GM04503 (cell line): Measurements from ENCODE around the gene RAB3GAP1.
A peak's percentile ranks its signal among the peaks of the same experiment; 100 is the strongest.
"Not testable (repeated sequence)": the region's sequence is repeated elsewhere in the genome, so short reads cannot be mapped to it uniquely, and the experiment has no call there.

Experiments used
- DNase-seq: peaks from one replicate; pipeline ENCODE4 v3.0.0-alpha.2; 2012; ENCODE audit warnings: low read depth

Gene RAB3GAP1

DNA sequence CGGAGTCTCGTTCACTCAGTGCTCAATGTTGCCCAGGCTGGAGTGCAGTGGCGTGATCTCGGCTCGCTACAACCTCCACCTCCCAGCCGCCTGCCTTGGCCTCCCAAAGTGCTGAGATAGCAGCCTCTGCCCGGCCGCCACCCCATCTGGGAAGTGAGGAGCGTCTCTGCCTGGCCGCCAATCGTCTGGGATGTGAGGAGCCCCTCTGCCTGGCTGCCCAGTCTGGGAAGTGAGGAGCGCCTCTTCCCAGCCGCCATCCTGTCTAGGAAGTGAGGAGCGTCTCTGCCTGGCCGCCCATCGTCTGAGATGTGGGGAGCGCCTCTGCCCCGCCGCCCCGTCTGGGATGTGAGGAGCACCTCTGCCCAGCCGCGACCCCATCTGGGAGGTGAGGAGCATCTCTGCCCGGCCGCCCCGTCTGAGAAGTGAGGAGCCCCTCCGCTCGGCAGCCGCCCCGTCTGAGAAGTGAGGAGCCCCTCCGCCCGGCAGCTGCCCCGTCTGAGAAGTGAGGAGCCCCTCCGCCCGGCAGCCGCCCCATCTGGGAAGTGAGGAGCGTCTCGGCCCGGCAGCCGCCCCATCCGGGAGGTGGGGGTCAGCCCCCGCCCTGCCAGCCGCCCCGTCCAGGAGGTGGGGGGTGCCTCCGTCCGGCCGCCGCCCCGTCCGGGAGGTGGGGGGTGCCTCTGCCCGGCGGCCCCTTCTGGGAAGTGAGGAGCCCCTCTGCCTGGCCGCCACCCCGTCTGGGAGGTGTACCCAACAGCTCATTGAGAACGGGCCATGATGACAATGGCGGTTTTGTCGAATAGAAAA lies 53.6 kb downstream of the RAB3GAP1 start:
- not testable (repeated sequence) for DNase-seq

- DNase-seq: no peak
Measured at GRCh38 chr2:135113322-135113721, 61.2 kb downstream of the RAB3GAP1 start.

- no peak for DNase-seq
Measured at GRCh38 chr2:135119582-135119981, 67.5 kb downstream of the RAB3GAP1 start.

- DNase-seq: no peak
Measured at GRCh38 chr2:135121016-135121657, 69.0 kb downstream of the RAB3GAP1 start.

- not testable (repeated sequence) for DNase-seq
Measured at GRCh38 chr2:135121658-135122039, 69.6 kb downstream of the RAB3GAP1 start.

DNA sequence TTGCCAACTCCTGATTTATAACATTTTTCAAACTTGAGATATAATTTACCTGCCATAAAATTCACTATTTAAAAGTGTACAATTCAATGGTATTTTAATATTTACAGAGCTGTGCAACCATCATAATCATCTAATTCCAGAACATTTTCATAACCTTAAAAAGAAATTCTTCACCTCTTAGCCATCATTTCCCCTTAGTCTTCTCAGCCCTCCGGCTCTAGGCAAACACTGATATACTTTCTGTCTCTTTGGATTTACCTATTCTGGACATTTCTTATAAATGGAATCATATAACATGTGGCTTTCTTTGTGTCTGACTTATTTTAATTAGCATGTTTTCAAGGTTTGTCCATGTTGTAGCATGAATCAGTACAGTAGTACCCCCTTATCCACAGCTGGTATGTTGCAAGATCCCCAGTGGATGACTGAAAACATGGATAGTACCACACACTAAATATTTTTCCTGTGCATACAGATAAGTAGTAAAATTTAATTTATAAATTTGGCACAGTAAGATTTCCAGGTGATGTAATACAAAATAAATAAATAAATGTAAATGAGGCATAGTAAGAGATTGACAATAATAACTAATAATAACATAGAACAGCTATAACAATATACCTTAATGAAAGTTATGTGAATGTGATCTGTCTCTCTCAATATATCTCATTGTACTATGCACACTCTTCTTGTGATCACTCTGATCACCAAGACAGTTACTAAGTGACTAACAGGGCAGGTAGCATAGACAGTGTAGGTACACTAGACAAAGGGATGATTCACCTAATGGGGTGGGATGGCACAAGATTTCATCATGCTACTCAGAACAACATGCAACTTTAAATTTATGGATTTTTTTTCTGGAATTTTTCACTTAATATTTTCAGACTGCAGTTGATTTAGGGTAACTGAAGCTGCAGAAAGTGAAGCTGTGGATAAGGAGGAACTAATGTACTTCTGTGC lies 73.1 kb downstream of the RAB3GAP1 start:
- DNase-seq: no peak

GRCh38 chr2:135125940-135126339 lies 73.8 kb downstream of the RAB3GAP1 start:
- DNase-seq: no peak

GRCh38 chr2:135130751-135131150 lies 78.7 kb downstream of the RAB3GAP1 start:
- DNase-seq: no peak

DNA sequence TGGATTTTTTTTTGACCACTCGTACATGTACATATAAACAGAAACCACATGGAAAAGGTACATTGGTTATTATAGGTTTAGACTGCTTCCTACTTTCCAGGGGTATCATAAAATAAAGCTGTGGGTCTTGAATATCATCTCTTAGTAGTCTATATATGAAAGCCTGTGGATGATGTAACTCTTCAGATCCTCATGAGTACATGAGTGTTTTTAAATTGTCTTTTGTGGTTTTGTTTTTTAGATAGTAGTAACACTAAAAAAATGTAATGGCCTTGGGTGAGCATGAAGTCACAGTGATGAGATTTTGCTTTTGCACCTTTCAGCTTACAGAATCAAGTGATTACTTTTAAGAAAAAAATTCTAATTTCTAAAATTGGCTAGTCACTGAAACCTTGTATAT lies 80.2 kb downstream of the RAB3GAP1 start:
- peak; percentile 17 for DNase-seq

DNA sequence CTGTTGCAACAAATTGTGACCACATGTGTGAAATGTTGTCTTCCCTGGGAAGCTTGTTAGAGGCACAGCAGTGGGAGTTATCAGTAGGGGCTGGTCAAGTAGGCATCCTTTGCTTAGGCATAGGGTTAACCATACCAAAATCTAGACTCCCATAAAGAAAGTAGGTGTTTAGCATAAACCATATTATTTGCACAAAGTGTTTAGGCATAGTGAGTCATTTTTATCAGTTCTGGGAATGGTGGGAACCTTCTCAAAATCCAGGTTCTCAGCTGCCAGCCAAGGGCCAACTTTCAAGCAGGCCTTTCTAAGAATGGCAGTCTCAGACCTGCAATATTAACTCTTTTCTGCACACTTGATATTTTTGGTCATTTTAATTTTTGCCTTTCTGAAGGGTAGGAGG lies 88.5 kb downstream of the RAB3GAP1 start:
- no peak for DNase-seq

- no peak for DNase-seq
Measured at GRCh38 chr2:135142323-135142722, 90.2 kb downstream of the RAB3GAP1 start.

DNA sequence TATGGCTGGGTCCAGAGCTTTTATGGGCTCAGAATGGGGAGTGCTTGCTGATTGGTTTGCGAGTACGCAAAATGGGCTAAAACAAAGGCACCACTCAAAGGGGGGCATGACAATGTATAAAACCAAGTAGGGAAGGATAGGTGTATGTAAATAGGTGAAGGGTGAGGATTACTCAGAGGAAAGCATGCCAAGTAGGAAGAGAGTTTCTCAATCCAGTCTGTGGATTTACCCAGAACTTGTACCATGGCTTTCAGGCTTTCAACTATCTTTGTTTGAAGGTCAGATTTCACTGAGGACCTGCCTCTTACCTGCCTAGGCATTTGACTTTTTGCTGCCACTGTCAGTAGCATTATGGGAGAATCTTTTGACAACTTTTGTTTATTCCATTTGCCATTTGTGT lies 92.3 kb downstream of the RAB3GAP1 start:
- DNase-seq: no peak

DNA sequence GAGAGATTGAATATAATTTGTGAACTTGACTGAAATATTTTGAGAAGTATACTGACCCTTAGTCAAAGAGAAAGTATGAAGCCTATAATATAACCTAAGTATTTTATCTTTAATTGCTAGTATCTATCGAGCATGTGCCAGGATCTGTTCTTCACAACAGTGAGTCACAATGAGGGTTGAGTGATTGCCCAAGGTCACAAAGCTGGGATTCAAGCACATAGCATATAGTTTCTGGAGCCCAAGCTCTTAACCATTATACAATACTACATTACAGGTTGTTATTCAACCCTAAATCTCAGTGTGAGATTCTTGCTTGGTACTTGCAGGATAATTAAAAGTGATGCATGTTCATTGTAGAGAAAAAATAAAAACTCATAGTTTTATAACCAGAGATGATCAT lies 97.2 kb downstream of the RAB3GAP1 start:
- no peak for DNase-seq

GRCh38 chr2:135150725-135151124 lies 98.6 kb downstream of the RAB3GAP1 start:
- no peak for DNase-seq

DNA sequence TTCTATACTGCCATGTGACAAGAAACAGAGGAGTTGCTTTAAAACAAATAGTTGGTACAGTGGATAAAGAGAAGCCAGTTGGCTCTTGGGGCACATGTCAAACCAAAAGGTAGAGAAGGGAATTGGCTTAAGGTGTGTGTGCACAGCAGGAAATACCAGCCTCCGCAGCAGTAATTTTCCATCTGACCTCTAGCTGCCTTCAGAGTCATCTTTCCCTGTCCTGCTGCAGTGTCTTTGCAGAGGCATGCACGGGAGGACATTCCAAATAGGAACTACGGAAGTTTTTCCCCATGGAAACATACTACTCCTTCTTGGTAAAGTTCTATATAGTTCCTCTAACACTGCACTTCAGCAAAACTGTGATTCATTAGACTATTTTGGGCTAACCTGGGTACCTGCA lies 99.5 kb downstream of the RAB3GAP1 start:
- DNase-seq: no peak

GRCh38 chr2:135152361-135152760 lies 100.3 kb downstream of the RAB3GAP1 start:
- DNase-seq: no peak

- DNase-seq: no peak
Measured at GRCh38 chr2:135154962-135155361, 102.9 kb downstream of the RAB3GAP1 start.

DNA sequence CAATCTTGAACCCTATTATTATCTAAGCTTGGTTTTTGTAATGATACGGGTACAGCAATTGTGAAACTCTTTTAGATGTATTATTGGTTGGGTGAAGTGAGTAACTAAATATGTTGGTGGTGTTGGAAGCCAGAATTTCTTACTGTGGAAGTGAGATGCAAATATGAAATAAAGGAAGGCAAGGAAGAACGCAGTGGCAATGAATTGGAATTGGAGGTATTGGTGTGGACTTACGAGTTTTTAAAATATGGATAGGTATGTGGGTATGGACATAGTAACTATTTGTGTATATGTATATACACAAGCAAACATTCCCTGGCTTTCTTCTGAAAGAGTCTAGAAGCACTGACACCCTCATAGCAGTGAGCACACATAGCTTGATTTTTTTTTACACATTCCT lies 105.8 kb downstream of the RAB3GAP1 start:
- no peak for DNase-seq

GRCh38 chr2:135159191-135159590 lies 107.1 kb downstream of the RAB3GAP1 start:
- DNase-seq: no peak

DNA sequence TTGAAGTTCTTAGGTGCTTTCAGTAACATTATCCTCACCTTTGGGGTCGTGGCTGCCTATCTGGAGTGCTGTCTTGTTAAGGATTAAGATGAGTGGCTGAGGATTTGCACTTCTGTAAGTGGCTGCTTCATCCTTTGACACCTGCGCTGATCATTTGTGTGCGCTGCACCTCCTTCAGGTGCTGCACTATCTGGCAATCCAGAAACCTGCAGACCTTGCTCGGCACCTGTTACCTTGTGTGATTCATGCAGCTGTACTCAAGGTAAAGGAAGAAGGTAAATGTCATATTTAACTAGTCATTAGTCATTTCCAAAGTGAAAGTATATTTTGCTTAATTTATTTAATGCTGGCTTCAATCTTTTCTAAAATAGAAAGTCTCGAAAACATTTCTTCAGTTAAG lies 110.3 kb downstream of the RAB3GAP1 start:
- DNase-seq: no peak

- no peak for DNase-seq
Measured at GRCh38 chr2:135162786-135163185, 110.7 kb downstream of the RAB3GAP1 start.

DNA sequence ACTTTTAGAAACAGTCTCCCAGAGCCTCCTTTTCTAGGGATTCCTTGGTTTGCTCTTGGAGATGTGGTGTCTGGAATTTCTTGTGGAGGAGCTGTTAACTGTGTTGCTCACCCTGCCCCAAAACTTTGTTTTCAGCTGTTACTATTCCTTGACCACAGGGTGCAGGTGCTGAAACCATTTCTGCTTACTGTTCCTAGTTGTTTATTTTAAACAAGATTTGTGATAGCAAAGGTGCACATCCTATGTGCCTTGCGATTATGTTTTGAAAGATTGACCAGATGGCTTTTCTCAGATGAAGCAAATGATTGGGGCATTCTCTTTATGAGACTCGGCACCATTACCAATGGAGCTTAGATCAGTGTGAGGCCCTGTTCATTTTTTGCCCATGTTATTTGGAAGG lies 111.2 kb downstream of the RAB3GAP1 start:
- no peak for DNase-seq

DNA sequence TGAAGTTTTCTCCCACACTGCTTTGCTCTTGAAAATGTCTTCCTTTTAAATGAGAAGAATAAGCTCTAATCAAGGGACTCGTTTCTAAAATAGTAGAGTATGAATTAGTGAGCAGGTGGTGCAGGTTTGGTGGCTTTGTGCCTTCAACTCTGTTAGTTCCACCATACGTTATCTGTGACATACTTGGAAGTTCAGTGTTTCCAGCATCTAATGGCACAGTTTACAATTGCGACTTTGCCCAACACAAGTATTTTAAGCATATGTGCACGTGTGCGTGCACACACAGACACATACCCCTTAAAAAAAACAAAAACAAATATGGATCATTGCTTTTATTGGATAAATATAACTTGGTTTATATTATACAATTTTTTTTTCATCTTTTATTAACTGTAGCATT lies 111.8 kb downstream of the RAB3GAP1 start:
- no peak for DNase-seq
